Immature natural killer cell (primary cell): ENCODE measurements around the gene MEIS2. TPM values are rescaled to one million over a fixed set of nuclear protein-coding genes. Genes with fewer than 3 reads are reported as not detected.

ENCODE experiments used
- DNase-seq, 3 donors: peaks; one replicate each; pipeline ENCODE4 v3.0.0; 2022; ENCODE audit warnings: mixed read lengths in 1 of 3
- H3K27ac Mint-ChIP-seq, 6 donors: one replicate each; pipeline ENCODE4 v1.8.0; 2020; ENCODE audit warnings: mixed read lengths in 6 of 6, mild to moderate bottlenecking in 5 of 6, inconsistent platforms in 4 of 6, moderate library complexity in 3 of 6
- H3K27me3 Mint-ChIP-seq, 3 donors: one replicate each; pipeline ENCODE4 v1.8.0; 2020 to 2021; ENCODE audit warnings: low read depth in 3 of 3, mild to moderate bottlenecking in 3 of 3, mixed read lengths in 3 of 3, moderate library complexity in 3 of 3, inconsistent platforms in 1 of 3
- H3K36me3 Mint-ChIP-seq, 3 donors: one replicate each; pipeline ENCODE4 v1.8.0; 2020; ENCODE audit warnings: mixed read lengths in 3 of 3, inconsistent platforms in 2 of 3, mild to moderate bottlenecking in 2 of 3
- H3K4me1 Mint-ChIP-seq, 2 donors: one replicate each; pipeline ENCODE4 v1.8.0; 2020; ENCODE audit warnings: inconsistent platforms in 2 of 2, mild to moderate bottlenecking in 2 of 2, mixed read lengths in 2 of 2, moderate library complexity in 1 of 2
- H3K4me3 Mint-ChIP-seq, 5 donors: one replicate each; pipeline ENCODE4 v1.8.0; 2020; ENCODE audit warnings: mild to moderate bottlenecking in 5 of 5, mixed read lengths in 5 of 5, inconsistent platforms in 3 of 5, moderate library complexity in 3 of 5
- H3K9me3 Mint-ChIP-seq, 6 donors: one replicate each; pipeline ENCODE4 v1.8.0; 2020; ENCODE audit warnings: mild to moderate bottlenecking in 6 of 6, mixed read lengths in 6 of 6, inconsistent platforms in 4 of 6, moderate library complexity in 3 of 6
- polyA plus RNA-seq, 3 donors: library from polyadenylated mRNA; unstranded; fragments of 300-500 nt; fragmentation: Illumina TruSeq; gene quantifications; one replicate each; pipeline ENCODE4 v1.2.3, GENCODE V29; 2021

MEIS2 gene
- polyA plus RNA-seq, 3 donors from 2014 or later = not detected

DNA sequence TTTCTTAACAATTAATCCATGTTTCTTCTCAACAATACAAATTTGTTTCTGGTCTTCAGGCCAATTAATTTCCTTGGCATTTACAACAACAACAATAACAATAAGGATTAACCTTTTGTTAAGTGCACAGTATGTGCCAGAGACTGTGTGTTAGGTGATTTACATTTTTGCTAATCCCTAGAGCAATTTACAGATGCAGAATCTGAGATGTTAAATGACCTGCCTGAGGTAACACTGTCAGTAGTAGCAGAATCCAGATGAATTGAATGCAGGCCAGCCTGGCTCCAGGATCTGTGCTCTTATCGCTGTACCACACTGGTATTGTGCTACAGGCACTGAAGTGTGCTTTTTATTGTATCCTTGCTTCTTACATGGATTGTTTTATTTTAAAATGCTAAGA lies 122.2 kb downstream of the MEIS2 start:
- no peaks in the 10 kb centered on the region for H3K27me3 Mint-ChIP-seq
- no peaks in the 10 kb centered on the region for H3K36me3 Mint-ChIP-seq
- DNase-seq = no peak
- H3K27ac Mint-ChIP-seq = no peak overlapping the region
- no peaks in the 10 kb centered on the region for H3K4me1 Mint-ChIP-seq
- H3K4me3 Mint-ChIP-seq = no peak overlapping the region
- H3K9me3 Mint-ChIP-seq = peaks cover 0 to 26% (median 6%) of the 10 kb centered on the region in 6 donors

- H3K9me3 Mint-ChIP-seq = peaks cover 0 to 24% (median 5%) of the 10 kb centered on the region in 6 donors
- H3K4me3 Mint-ChIP-seq = no peak overlapping the region
- no peak for DNase-seq
- no peaks in the 10 kb centered on the region for H3K4me1 Mint-ChIP-seq
- H3K27me3 Mint-ChIP-seq = no peaks in the 10 kb centered on the region
- H3K36me3 Mint-ChIP-seq = no peaks in the 10 kb centered on the region
- H3K27ac Mint-ChIP-seq = no peak overlapping the region
Measured at GRCh38 chr15:36977659-36978058, 122.7 kb downstream of the MEIS2 start.

- no peak overlapping the region for H3K27ac Mint-ChIP-seq
- H3K27me3 Mint-ChIP-seq = no peaks in the 10 kb centered on the region
- H3K9me3 Mint-ChIP-seq = peaks cover 0 to 36% (median 4%) of the 10 kb centered on the region in 6 donors
Measured at GRCh38 chr15:36972704-36973103, 127.6 kb downstream of the MEIS2 start.

DNA sequence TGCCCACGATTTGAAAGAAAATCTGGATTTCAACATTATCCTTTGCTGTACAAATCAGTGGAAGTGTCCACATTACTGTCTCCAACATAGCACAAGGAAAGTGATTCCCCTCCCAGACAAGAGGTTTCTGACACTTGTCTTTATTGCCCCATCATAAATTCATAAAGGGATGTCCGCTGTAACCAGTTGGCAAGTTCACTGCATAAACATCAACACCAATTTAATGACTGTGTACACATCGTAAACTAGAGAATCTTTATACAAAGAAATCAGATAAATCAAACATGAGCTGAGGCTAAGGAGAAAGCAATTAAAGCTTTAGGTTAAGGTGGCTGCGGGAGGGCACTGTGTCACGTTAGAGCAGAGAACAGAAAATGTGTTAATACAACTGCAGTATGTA lies 129.8 kb downstream of the MEIS2 start:
- Mint-ChIP-seq H3K27me3 (no peaks in the 10 kb centered on the region), H3K27ac (no peak overlapping the region), H3K9me3 (peaks cover 0 to 35% (median 4%) of the 10 kb centered on the region in 6 donors), H3K4me1 (no peaks in the 10 kb centered on the region), H3K36me3 (no peaks in the 10 kb centered on the region), H3K4me3 (no peak overlapping the region)
- no peak for DNase-seq

More at GRCh38 chr15:36972704-36973103, 127.6 kb downstream of the MEIS2 start:
- no peaks in the 10 kb centered on the region for H3K36me3 Mint-ChIP-seq
- no peak for DNase-seq
- H3K4me1 Mint-ChIP-seq = no peaks in the 10 kb centered on the region
- H3K4me3 Mint-ChIP-seq = no peak overlapping the region

DNA sequence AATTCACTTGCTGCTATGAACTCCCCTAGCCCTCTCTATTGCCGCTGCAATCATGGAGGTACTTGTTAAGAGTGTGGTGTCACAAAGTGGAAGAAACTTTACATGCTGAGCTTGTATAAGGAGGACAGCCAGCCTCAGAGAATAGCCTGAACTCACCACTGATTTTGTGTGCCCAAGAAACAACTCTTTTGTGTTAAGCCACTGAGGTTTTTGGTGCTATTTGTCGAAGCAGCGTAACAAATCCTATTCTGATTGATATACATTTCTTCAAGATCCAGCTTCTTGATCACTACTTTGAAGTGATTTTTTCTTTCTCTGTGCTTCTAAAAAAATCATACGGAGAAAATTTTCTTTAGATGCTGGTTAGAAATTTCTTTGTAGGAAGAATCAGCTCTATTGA lies 132.4 kb downstream of the MEIS2 start:
- DNase-seq = no peak
- Mint-ChIP-seq H3K9me3 (peaks cover 0 to 20% (median 4%) of the 10 kb centered on the region in 6 donors), H3K27me3 (no peaks in the 10 kb centered on the region), H3K27ac (no peak overlapping the region), H3K4me1 (no peaks in the 10 kb centered on the region), H3K4me3 (no peak overlapping the region), H3K36me3 (no peaks in the 10 kb centered on the region)

DNA sequence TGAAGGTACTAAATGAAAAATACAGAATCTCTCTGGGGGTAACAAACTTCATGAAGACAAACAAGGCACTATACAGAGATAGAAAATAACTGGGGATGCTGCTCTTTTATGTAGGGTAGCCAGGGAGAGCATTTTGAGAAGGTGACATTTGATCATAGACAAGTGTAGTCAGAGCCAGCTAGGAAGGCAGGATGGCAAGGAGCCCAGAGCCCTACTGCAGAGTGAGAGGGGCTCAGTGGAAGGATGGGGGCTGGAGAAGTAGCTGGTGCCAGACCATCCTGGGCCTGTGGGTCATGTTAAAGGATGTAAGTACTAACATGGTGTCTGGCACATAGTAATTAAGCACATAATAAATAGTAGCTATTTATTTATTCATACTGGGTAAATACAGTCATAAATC lies 133.6 kb downstream of the MEIS2 start:
- no peak overlapping the region for H3K27ac Mint-ChIP-seq
- H3K36me3 Mint-ChIP-seq = no peaks in the 10 kb centered on the region
- H3K4me1 Mint-ChIP-seq = no peaks in the 10 kb centered on the region
- peaks cover 0 to 9% (median 2%) of the 10 kb centered on the region in 6 donors for H3K9me3 Mint-ChIP-seq
- H3K4me3 Mint-ChIP-seq = no peak overlapping the region
- H3K27me3 Mint-ChIP-seq = no peaks in the 10 kb centered on the region
- DNase-seq = no peak

- Mint-ChIP-seq H3K27ac (no peak overlapping the region), H3K36me3 (no peaks in the 10 kb centered on the region), H3K4me1 (no peaks in the 10 kb centered on the region), H3K9me3 (peaks cover 0 to 9% (median 2%) of the 10 kb centered on the region in 6 donors), H3K4me3 (no peak overlapping the region), H3K27me3 (no peaks in the 10 kb centered on the region)
- DNase-seq = no peak
Measured at GRCh38 chr15:36965570-36966342, 134.6 kb downstream of the MEIS2 start.

GRCh38 chr15:36964626-36965025 lies 135.7 kb downstream of the MEIS2 start:
- Mint-ChIP-seq H3K27ac (no peak overlapping the region), H3K27me3 (no peaks in the 10 kb centered on the region), H3K9me3 (peaks cover 0 to 9% (median 0%) of the 10 kb centered on the region in 6 donors), H3K4me3 (no peak overlapping the region), H3K4me1 (no peaks in the 10 kb centered on the region), H3K36me3 (no peaks in the 10 kb centered on the region)
- no peak for DNase-seq

- Mint-ChIP-seq H3K27ac (no peak overlapping the region), H3K4me1 (no peaks in the 10 kb centered on the region), H3K9me3 (peaks cover 0 to 5% (median 0%) of the 10 kb centered on the region in 6 donors), H3K36me3 (no peaks in the 10 kb centered on the region), H3K4me3 (no peak overlapping the region), H3K27me3 (peaks cover 0 to 2% (median 0%) of the 10 kb centered on the region in 3 donors)
- DNase-seq = no peak
Measured at GRCh38 chr15:36961956-36962355, 138.4 kb downstream of the MEIS2 start.

- Mint-ChIP-seq H3K27ac (no peak overlapping the region), H3K9me3 (peaks cover 0 to 8% (median 2%) of the 10 kb centered on the region in 6 donors), H3K4me3 (no peak overlapping the region), H3K27me3 (peaks cover 0 to 2% (median 0%) of the 10 kb centered on the region in 3 donors), H3K4me1 (no peaks in the 10 kb centered on the region), H3K36me3 (no peaks in the 10 kb centered on the region)
- no peak for DNase-seq
Measured at GRCh38 chr15:36960947-36961227, 139.5 kb downstream of the MEIS2 start.

GRCh38 chr15:36960179-36960946 lies 140.0 kb downstream of the MEIS2 start:
- Mint-ChIP-seq H3K4me3 (no peak overlapping the region), H3K36me3 (no peaks in the 10 kb centered on the region), H3K27me3 (peaks cover 0 to 2% (median 0%) of the 10 kb centered on the region in 3 donors), H3K4me1 (no peaks in the 10 kb centered on the region), H3K9me3 (peaks cover 0 to 8% (median 4%) of the 10 kb centered on the region in 6 donors), H3K27ac (no peak overlapping the region)
- DNase-seq = no peak

GRCh38 chr15:36959746-36960145 lies 140.6 kb downstream of the MEIS2 start:
- no peaks in the 10 kb centered on the region for H3K4me1 Mint-ChIP-seq
- no peak overlapping the region for H3K4me3 Mint-ChIP-seq
- H3K27me3 Mint-ChIP-seq = peaks cover 0 to 2% (median 0%) of the 10 kb centered on the region in 3 donors
- no peak overlapping the region for H3K27ac Mint-ChIP-seq
- H3K9me3 Mint-ChIP-seq = peaks cover 0 to 8% (median 5%) of the 10 kb centered on the region in 6 donors
- no peak for DNase-seq
- H3K36me3 Mint-ChIP-seq = no peaks in the 10 kb centered on the region

DNA sequence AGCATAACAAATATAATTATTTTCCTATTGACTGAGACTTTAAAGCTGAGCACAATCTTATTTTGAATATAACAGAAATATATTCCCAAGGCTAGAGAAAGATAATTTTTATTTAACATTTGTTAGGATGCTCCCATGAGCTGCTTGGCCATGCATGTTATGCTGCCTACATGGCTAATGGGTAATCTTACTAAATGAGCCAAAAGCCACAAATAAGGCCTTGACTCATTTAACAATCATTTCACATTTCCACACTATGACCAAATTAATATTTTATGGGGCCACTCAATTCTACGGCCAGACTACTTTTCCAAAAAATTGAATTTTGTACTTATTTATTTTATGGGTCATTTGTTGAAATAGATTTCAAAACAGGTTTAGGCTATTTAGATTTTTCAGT lies 141.7 kb downstream of the MEIS2 start:
- Mint-ChIP-seq H3K36me3 (no peaks in the 10 kb centered on the region), H3K27me3 (peaks cover 0 to 2% (median 0%) of the 10 kb centered on the region in 3 donors), H3K4me3 (no peak overlapping the region), H3K27ac (no peak overlapping the region), H3K4me1 (no peaks in the 10 kb centered on the region), H3K9me3 (peaks cover 0 to 9% (median 4%) of the 10 kb centered on the region in 6 donors)
- no peak for DNase-seq

- Mint-ChIP-seq H3K27ac (no peak overlapping the region), H3K4me1 (no peaks in the 10 kb centered on the region), H3K27me3 (peaks cover 0 to 2% (median 0%) of the 10 kb centered on the region in 3 donors), H3K4me3 (no peak overlapping the region), H3K9me3 (peaks cover 3 to 22% (median 6%) of the 10 kb centered on the region in 6 donors), H3K36me3 (no peaks in the 10 kb centered on the region)
- DNase-seq = no peak
Measured at GRCh38 chr15:36954486-36954885, 145.9 kb downstream of the MEIS2 start.
